GM10248 (cell line): ENCODE results near the gene HOXD12.
A peak's percentile ranks its signal among the peaks of the same experiment; 100 is the strongest.

Experiments
- CTCF ChIA-PET: fragments of 300-600 bp; sonication (Branson Sonifier 250); formaldehyde crosslinking; extraction: SDS; loops from one replicate; lab custom pipeline; 2021; ENCODE audit warnings: antibody characterized with exemption; lab: Yijun Ruan, JAX
- POLR2A ChIA-PET: fragments of 350-650 bp; sonication (Branson Sonifier 250); formaldehyde crosslinking; extraction: SDS; loops from one replicate; lab custom pipeline; 2020; ENCODE audit warnings: antibody characterized with exemption; lab: Yijun Ruan, JAX
- DNase-seq: peaks from one replicate; pipeline ENCODE4 v3.0.0; 2012; ENCODE audit errors: extremely low spot score
- CTCF ChIP-seq: IDR thresholded peaks from 2 replicates; pipeline ENCODE4 v1.5.1; 2012; ENCODE audit warnings: mild to moderate bottlenecking, low read depth; ENCODE audit errors: extremely low read depth, missing control alignments, control extremely low read depth

Gene HOXD12

GRCh38 chr2:176076796-176077195, 22.8 kb upstream of the HOXD12 start:
- TF ChIP-seq CTCF = no peak
- POLR2A ChIA-PET = no interaction called here
- no peak for DNase-seq
- CTCF ChIA-PET = interaction anchor here (1.4 to 1.7 kb wide), 2 partner anchors 21 to 50 kb away, joined by 4 to 7 read pairs; no protein-coding TSS in a partner anchor

- CTCF ChIA-PET = no interaction called here
- TF ChIP-seq CTCF = no peak
- POLR2A ChIA-PET = no interaction called here
- DNase-seq = no peak
Observed at GRCh38 chr2:176078541-176079284, 20.9 kb upstream of the HOXD12 start.

- POLR2A ChIA-PET = no interaction called here
- CTCF ChIA-PET = no interaction called here
- DNase-seq = no peak
Observed at GRCh38 chr2:176079285-176079830, 20.2 kb upstream of the HOXD12 start.

GRCh38 chr2:176079831-176080539, 19.6 kb upstream of the HOXD12 start:
- CTCF ChIA-PET = interaction anchor here (0.8 to 1.3 kb wide), 3 partner anchors 47 to 571 kb away, joined by 3 to 4 read pairs (median 3); no protein-coding TSS in a partner anchor
- TF ChIP-seq CTCF = peak; percentile 30
- DNase-seq = peak; percentile 62
- POLR2A ChIA-PET = no interaction called here

More at GRCh38 chr2:176079285-176079830, 20.2 kb upstream of the HOXD12 start:
- TF ChIP-seq CTCF = no peak

GRCh38 chr2:176080540-176081375, 18.8 kb upstream of the HOXD12 start:
- no peak for TF ChIP-seq CTCF
- no peak for DNase-seq
- ChIA-PET CTCF (interaction anchor here (0.8 to 1.3 kb wide), 3 partner anchors 46 to 570 kb away, joined by 3 to 4 read pairs (median 3); no protein-coding TSS in a partner anchor), POLR2A (no interaction called here)

GRCh38 chr2:176081376-176081836, 18.2 kb upstream of the HOXD12 start:
- ChIA-PET CTCF (interaction anchor here (1.1 kb wide), 1 partner anchor 46 kb away, joined by 4 read pairs; no protein-coding TSS in a partner anchor), POLR2A (no interaction called here)
- DNase-seq = no peak
- no peak for TF ChIP-seq CTCF
